Mucosa of rectum (tissue), 2 donors: ENCODE results near the gene SAV1.
"Not testable (repeated sequence)": the region's sequence is repeated elsewhere in the genome, so short reads cannot be mapped to it uniquely, and the experiment has no call there.

ENCODE experiments used
- H3K27ac ChIP-seq, 2 donors: one replicate each; pipeline ENCODE4 v1.7.0; 2013; ENCODE audit warnings: inconsistent platforms in 2 of 2, low read depth in 2 of 2, low read length in 2 of 2
- H3K27me3 ChIP-seq, 2 donors: one replicate each; pipeline ENCODE4 v1.7.0; 2013; ENCODE audit warnings: low read length in 2 of 2; ENCODE audit not compliant: control insufficient read depth in 2 of 2, insufficient read depth in 2 of 2
- H3K36me3 ChIP-seq, 2 donors: one replicate each; pipeline ENCODE4 v1.7.0; 2013; ENCODE audit warnings: low read length in 2 of 2; ENCODE audit not compliant: control insufficient read depth in 2 of 2, insufficient read depth in 2 of 2
- H3K4me1 ChIP-seq, 2 donors: one replicate each; pipeline ENCODE4 v1.7.0; 2013; ENCODE audit warnings: low read length in 2 of 2, mild to moderate bottlenecking in 1 of 2; ENCODE audit not compliant: control insufficient read depth in 2 of 2, insufficient read depth in 2 of 2
- H3K4me3 ChIP-seq, 2 donors: one replicate each; pipeline ENCODE4 v1.7.0; 2013; ENCODE audit warnings: low read length in 2 of 2
- H3K9ac ChIP-seq, 2 donors: one replicate each; pipeline ENCODE4 v1.7.0; 2013; ENCODE audit warnings: low read length in 2 of 2, low read depth in 1 of 2, mild to moderate bottlenecking in 1 of 2
- H3K9me3 ChIP-seq, 2 donors: one replicate each; pipeline ENCODE4 v1.7.0; 2013; ENCODE audit warnings: low read length in 2 of 2; ENCODE audit not compliant: control insufficient read depth in 2 of 2
- donor health status: healthy.
- donor health status: Normal muscosa, but diverticular disease.

SAV1 gene

DNA sequence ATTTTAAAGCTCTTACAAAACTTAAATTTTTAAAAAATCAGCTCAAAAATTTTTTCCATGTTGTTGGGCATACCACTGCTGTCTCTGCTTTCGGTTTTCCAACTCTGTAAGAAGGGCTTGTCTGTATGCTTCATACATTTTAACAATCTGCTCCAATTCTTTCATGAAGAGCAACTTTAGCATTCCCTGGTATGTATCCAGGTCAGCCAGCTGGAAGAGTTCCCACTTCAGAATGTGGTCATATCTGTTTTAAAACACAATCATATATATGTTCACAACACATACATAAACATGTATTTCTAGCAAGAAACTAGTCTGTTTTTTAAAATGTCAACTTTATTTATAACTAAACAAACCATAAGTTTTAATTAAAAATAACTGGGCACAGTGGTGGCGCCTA, 33.0 kb downstream of the SAV1 start:
- Histone ChIP-seq H3K4me3 (no peak overlapping the region), H3K27ac (no peak overlapping the region), H3K36me3 (peaks cover 4 to 14% of the 10 kb centered on the region in 2 donors), H3K9me3 (no peaks in the 10 kb centered on the region), H3K9ac (no peak overlapping the region), H3K27me3 (no peaks in the 10 kb centered on the region), H3K4me1 (no peaks in the 10 kb centered on the region)

DNA sequence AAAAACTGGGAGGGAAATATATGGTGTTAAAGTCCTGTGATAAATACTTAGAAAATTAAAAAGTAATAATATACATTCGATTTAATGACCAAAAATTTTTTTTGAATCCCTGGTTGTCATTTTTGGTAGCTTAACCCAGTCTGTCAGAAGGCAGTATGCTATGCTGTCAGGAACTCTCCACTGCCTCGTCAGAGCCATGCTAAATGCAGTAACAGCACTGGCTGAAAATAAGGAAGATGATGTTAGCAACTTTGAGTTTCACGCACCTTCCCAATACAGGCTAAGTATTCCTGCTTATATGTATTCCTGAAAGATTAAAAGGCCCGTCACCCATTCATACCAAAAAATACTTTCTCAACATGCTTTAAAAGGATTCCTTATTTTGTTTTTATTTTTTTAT, 34.2 kb downstream of the SAV1 start:
- Histone ChIP-seq H3K9ac (no peak overlapping the region), H3K27me3 (no peaks in the 10 kb centered on the region), H3K27ac (no peak overlapping the region), H3K4me3 (no peak overlapping the region), H3K4me1 (no peaks in the 10 kb centered on the region), H3K9me3 (no peaks in the 10 kb centered on the region), H3K36me3 (peaks cover 2 to 8% of the 10 kb centered on the region in 2 donors)

DNA sequence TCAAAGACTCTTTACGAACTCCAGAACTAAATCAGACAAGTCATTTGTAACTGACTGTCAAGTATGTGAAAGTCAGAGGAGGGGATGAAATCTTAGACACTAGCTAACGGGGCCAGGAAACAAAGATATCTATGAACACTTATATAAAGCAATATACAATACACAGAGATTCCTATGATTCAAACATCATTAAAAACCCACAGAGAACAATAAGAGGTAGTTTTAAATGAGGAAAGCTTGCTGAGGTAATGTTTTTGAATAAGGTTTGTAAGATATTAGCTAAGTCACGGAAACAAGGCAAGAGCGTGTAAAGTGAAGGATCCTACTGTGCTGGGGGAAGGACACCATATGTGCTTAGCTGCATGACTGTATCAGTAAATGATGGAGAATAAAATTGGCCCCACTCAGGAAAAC, 36.7 kb downstream of the SAV1 start:
- no peak overlapping the region for H3K9ac ChIP-seq
- H3K4me1 ChIP-seq: no peaks in the 10 kb centered on the region
- H3K27ac ChIP-seq: no peak overlapping the region
- H3K36me3 ChIP-seq: peaks cover 2 to 5% of the 10 kb centered on the region in 2 donors
- no peak overlapping the region for H3K4me3 ChIP-seq
- H3K9me3 ChIP-seq: no peaks in the 10 kb centered on the region
- H3K27me3 ChIP-seq: no peaks in the 10 kb centered on the region

DNA sequence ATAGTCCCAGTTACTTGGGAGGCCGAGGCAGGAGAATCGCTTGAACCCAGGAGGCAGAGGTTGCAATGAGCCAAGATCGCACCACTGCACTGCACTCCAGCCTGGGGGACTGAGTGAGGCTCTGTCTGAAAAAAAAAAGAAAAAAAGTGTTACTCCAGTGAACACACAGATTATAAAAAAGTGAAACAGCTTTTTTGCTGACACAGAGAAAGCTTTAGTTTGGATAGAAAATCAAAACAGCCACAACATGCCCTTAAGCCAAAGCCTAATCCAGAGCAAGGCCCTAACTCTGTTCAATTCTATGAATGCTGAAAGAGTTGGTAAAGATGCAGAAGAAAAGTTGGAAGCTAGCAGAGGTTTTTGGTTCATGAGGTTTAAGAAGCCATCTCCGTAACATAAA, 43.2 kb downstream of the SAV1 start:
- not testable (repeated sequence) for H3K27me3 ChIP-seq, H3K9ac ChIP-seq, H3K27ac ChIP-seq, H3K4me1 ChIP-seq, H3K36me3 ChIP-seq, H3K9me3 ChIP-seq, H3K4me3 ChIP-seq

GRCh38 chr14:50624447-50624846, 43.7 kb downstream of the SAV1 start:
- H3K36me3 ChIP-seq: peaks cover 0 to 3% of the 10 kb centered on the region in 2 donors
- H3K4me3 ChIP-seq: no peak overlapping the region
- H3K27ac ChIP-seq: no peak overlapping the region
- no peaks in the 10 kb centered on the region for H3K4me1 ChIP-seq
- no peaks in the 10 kb centered on the region for H3K9me3 ChIP-seq
- no peaks in the 10 kb centered on the region for H3K27me3 ChIP-seq
- no peak overlapping the region for H3K9ac ChIP-seq

- no peaks in the 10 kb centered on the region for H3K4me1 ChIP-seq
- H3K9ac ChIP-seq: no peak overlapping the region
- H3K9me3 ChIP-seq: no peaks in the 10 kb centered on the region
- H3K27me3 ChIP-seq: no peaks in the 10 kb centered on the region
- H3K27ac ChIP-seq: no peak overlapping the region
- peaks cover 0 to 3% of the 10 kb centered on the region in 2 donors for H3K36me3 ChIP-seq
- H3K4me3 ChIP-seq: no peak overlapping the region
Measured at GRCh38 chr14:50622978-50623377, 45.1 kb downstream of the SAV1 start.

- Histone ChIP-seq H3K36me3 (peaks cover 0 to 3% of the 10 kb centered on the region in 2 donors), H3K4me3 (no peak overlapping the region), H3K4me1 (no peaks in the 10 kb centered on the region), H3K9me3 (no peaks in the 10 kb centered on the region), H3K27ac (no peak overlapping the region), H3K27me3 (no peaks in the 10 kb centered on the region), H3K9ac (no peak overlapping the region)
Measured at GRCh38 chr14:50620341-50620740, 47.8 kb downstream of the SAV1 start.

DNA sequence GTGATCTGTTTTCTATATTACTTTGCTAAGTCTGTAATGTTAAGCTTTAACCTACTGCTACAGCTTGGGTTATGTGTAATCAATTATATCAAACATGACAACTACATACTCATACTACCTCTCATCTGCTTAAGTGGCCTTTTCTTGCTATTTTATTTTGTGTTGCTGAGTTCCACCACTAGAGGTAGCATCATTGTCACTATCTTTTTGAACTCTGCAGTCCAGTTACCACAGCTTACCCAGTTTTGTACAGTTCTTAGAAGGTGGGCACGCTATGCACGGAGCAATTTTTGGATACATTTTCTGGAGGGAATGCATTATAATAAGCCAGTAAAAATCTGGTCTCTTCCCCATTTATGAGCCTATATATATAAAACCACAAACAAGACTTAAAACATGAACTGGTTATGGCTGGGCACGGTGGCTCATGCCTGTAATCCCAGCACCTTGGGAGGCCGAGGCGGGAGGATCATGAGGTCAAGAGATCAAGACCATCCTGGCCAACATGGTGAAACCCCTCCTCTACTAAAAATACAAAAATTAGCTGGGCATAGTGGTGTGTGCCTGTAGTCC, 48.5 kb downstream of the SAV1 start:
- Histone ChIP-seq H3K27me3 (no peaks in the 10 kb centered on the region), H3K9ac (no peak overlapping the region), H3K4me3 (no peak overlapping the region), H3K4me1 (no peaks in the 10 kb centered on the region), H3K9me3 (no peaks in the 10 kb centered on the region), H3K36me3 (peaks cover 0 to 3% of the 10 kb centered on the region in 2 donors), H3K27ac (no peak overlapping the region)

GRCh38 chr14:50616275-50616674, 51.8 kb downstream of the SAV1 start:
- Histone ChIP-seq H3K27me3 (no peaks in the 10 kb centered on the region), H3K4me3 (no peak overlapping the region), H3K4me1 (no peaks in the 10 kb centered on the region), H3K9ac (no peak overlapping the region), H3K36me3 (no peaks in the 10 kb centered on the region), H3K27ac (no peak overlapping the region), H3K9me3 (no peaks in the 10 kb centered on the region)

DNA sequence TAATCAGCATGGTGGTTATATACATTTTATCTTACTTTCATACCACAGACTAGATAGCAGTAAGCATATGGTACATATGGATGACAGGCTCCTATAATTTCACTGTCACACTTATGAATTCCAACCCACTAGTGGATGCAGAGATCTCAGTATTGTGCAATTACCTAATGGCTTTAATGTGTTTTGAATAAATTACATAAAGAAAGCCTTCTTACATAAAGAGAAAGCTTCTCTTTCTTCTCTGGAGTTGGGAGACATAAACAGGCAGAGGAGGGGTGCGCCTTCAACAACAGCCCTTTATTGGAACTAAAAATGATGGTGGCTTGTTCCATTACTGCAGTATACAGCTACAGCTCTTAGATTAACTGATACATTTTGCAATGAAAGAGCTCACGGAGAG, 52.6 kb downstream of the SAV1 start:
- Histone ChIP-seq H3K36me3 (no peaks in the 10 kb centered on the region), H3K9me3 (no peaks in the 10 kb centered on the region), H3K9ac (no peak overlapping the region), H3K27ac (no peak overlapping the region), H3K27me3 (no peaks in the 10 kb centered on the region), H3K4me3 (no peak overlapping the region), H3K4me1 (no peaks in the 10 kb centered on the region)

GRCh38 chr14:50615056-50615455, 53.0 kb downstream of the SAV1 start:
- Histone ChIP-seq H3K36me3 (no peaks in the 10 kb centered on the region), H3K4me1 (no peaks in the 10 kb centered on the region), H3K4me3 (no peak overlapping the region), H3K9me3 (no peaks in the 10 kb centered on the region), H3K27me3 (no peaks in the 10 kb centered on the region), H3K9ac (no peak overlapping the region), H3K27ac (no peak overlapping the region)
